ENCODE data around the gene MKX. TPM values are rescaled to one million over a fixed set of nuclear protein-coding genes. Genes with fewer than 3 reads are reported as not detected.

MKX gene
- total and polyA plus RNA-seq, 2 donors (not counting 3 experiments of a cell fraction or from before 2014, with no cell fraction given), result not detected

- no peaks in the 10 kb centered on the region for H3K36me3 ChIP-seq (ENCODE audit: control insufficient read depth in 2 of 2, extremely low read depth in 1 of 2, insufficient read depth in 2 of 2, low read length in 2 of 2)
- H3K9me3 ChIP-seq (replicated peaks; ENCODE audit: control insufficient read depth, insufficient read depth, low read length), result no peaks in the 10 kb centered on the region
- H2AFZ ChIP-seq (ENCODE audit: low read depth, low read length), result no peak overlapping the region
- FAIRE-seq, result no peak
- no peaks in the 10 kb centered on the region for H4K20me1 ChIP-seq (replicated peaks; ENCODE audit: control insufficient read depth, extremely low read depth, insufficient read depth, low read length)
- no peak overlapping the region for H3K9ac ChIP-seq (replicated peaks; ENCODE audit: extremely low read depth, insufficient read depth, low read length)
- intact Hi-C loops (cut with micrococcal nuclease), result no loop called here
- no peak overlapping the region for H3K27ac ChIP-seq (ENCODE audit: insufficient read depth, low read depth, low read length)
- no peaks in the 10 kb centered on the region for H3K4me1 ChIP-seq (ENCODE audit: control insufficient read depth, extremely low read depth, insufficient read depth, low read length)
- no TSS peak for BruUV-seq (replicated peaks)
- TF ChIP-seq EZH2 (IDR thresholded peaks at IDR 0.05; ENCODE audit: borderline replicate concordance, low read depth, low read length, severe bottlenecking), result no peak
- no peak for TF ChIP-seq MAX (IDR thresholded peaks at IDR 0.05; ENCODE audit: insufficient read depth, insufficient read length)
- H3K4me2 ChIP-seq (ENCODE audit: insufficient read depth, low read length), result no peak overlapping the region
- no peak for DNase-seq (ENCODE audit: low read depth, low spot score)
- no peaks in the 10 kb centered on the region for H3K9me1 ChIP-seq (replicated peaks; ENCODE audit: control insufficient read depth, extremely low read depth, insufficient read depth, low read length)
- dilution Hi-C loops (cut with MboI; ENCODE audit: extremely low pct_ligation_motif_present, low sequenced_read_pairs), result no loop called here
- CTCF ChIA-PET, result interaction anchor here (1.1 to 2.8 kb wide), 5 partner anchors 416 to 620 kb away, joined by 3 to 28 read pairs (median 3); no protein-coding TSS in a partner anchor
- no peaks in the 10 kb centered on the region for H3K79me2 ChIP-seq (ENCODE audit: control insufficient read depth, insufficient read depth, low read length)
- H3K4me3 ChIP-seq (replicated peaks in 1 of 3; ENCODE audit: insufficient read depth in 1 of 3, low read depth in 1 of 3, low read length in 3 of 3), result no peak overlapping the region
- H3K27me3 ChIP-seq (ENCODE audit: control insufficient read depth in 2 of 2, insufficient read depth in 2 of 2, low read length in 2 of 2), result peaks cover 7 to 19% of the 10 kb centered on the region in 2 experiments
- POLR2A ChIA-PET, result no interaction called here
Observed at GRCh38 chr10:27760867-27761266, 15.2 kb upstream of the MKX start.

- H3K9me1 ChIP-seq (replicated peaks; ENCODE audit: control insufficient read depth, extremely low read depth, insufficient read depth, low read length), result no peaks in the 10 kb centered on the region
- no peak overlapping the region for H3K4me2 ChIP-seq (ENCODE audit: insufficient read depth, low read length)
- CTCF ChIA-PET, result interaction anchor here (1.0 to 2.8 kb wide), 5 partner anchors 33 to 621 kb away, joined by 3 to 28 read pairs (median 3); no protein-coding TSS in a partner anchor
Observed at GRCh38 chr10:27759483-27760272, 14.1 kb upstream of the MKX start.

More at GRCh38 chr10:27759483-27760272, 14.1 kb upstream of the MKX start:
- Histone ChIP-seq H3K4me1 (ENCODE audit: control insufficient read depth, extremely low read depth, insufficient read depth, low read length) (no peaks in the 10 kb centered on the region), H3K9ac (replicated peaks; ENCODE audit: extremely low read depth, insufficient read depth, low read length) (no peak overlapping the region), H4K20me1 (replicated peaks; ENCODE audit: control insufficient read depth, extremely low read depth, insufficient read depth, low read length) (no peaks in the 10 kb centered on the region), H3K27me3 (ENCODE audit: control insufficient read depth in 2 of 2, insufficient read depth in 2 of 2, low read length in 2 of 2) (peaks cover 7 to 19% of the 10 kb centered on the region in 2 experiments), H3K4me3 (replicated peaks in 1 of 3; ENCODE audit: insufficient read depth in 1 of 3, low read depth in 1 of 3, low read length in 3 of 3) (no peak overlapping the region), H3K36me3 (ENCODE audit: control insufficient read depth in 2 of 2, extremely low read depth in 1 of 2, insufficient read depth in 2 of 2, low read length in 2 of 2) (no peaks in the 10 kb centered on the region), H3K79me2 (ENCODE audit: control insufficient read depth, insufficient read depth, low read length) (no peaks in the 10 kb centered on the region), H2AFZ (ENCODE audit: low read depth, low read length) (no peak overlapping the region), H3K9me3 (replicated peaks; ENCODE audit: control insufficient read depth, insufficient read depth, low read length) (no peaks in the 10 kb centered on the region), H3K27ac (ENCODE audit: insufficient read depth, low read depth, low read length) (no peak overlapping the region)
- POLR2A ChIA-PET, result no interaction called here
- DNase-seq (ENCODE audit: low read depth, low spot score) (no peak), FAIRE-seq (no peak)
- no peak for TF ChIP-seq POLR2AphosphoS5 (IDR thresholded peaks at IDR 0.05; ENCODE audit: insufficient read depth, low read depth, low read length)
- no peak for TF ChIP-seq FOS (IDR thresholded peaks at IDR 0.05; ENCODE audit: borderline replicate concordance, insufficient read depth, low read length)
- TF ChIP-seq GATA2 (IDR thresholded peaks at IDR 0.05; ENCODE audit: insufficient read depth, insufficient read length, low read depth, low read length), result no peak
- no peak for TF ChIP-seq MAX (IDR thresholded peaks at IDR 0.05; ENCODE audit: insufficient read depth, insufficient read length)
- no peak for TF ChIP-seq CTCF (IDR thresholded peaks at IDR 0.05; ENCODE audit: extremely low read depth in 1 of 2, insufficient read depth in 1 of 2, low read depth in 1 of 2, low read length in 2 of 2)
- TF ChIP-seq EZH2 (IDR thresholded peaks at IDR 0.05; ENCODE audit: borderline replicate concordance, low read depth, low read length, severe bottlenecking), result no peak
- TF ChIP-seq JUN (IDR thresholded peaks at IDR 0.05; ENCODE audit: borderline replicate concordance, insufficient read depth, insufficient read length, low read depth), result no peak
- no peak for TF ChIP-seq MYC (IDR thresholded peaks at IDR 0.05; ENCODE audit: low read depth, low read length)
- no peak for TF ChIP-seq POLR2A (IDR thresholded peaks at IDR 0.05; ENCODE audit: low read depth, low read length)
- BruUV-seq (replicated peaks), result no TSS peak
- dilution Hi-C loops (cut with MboI; ENCODE audit: extremely low pct_ligation_motif_present, low sequenced_read_pairs) (no loop called here), intact Hi-C loops (cut with micrococcal nuclease) (loop anchor here (5.0 kb wide), 1 partner anchor 483 kb away; no protein-coding TSS in a partner anchor)

All from endothelial cell of umbilical vein (primary cell).